Measurements from ENCODE around the gene RERE.
"Not testable (repeated sequence)": the region's sequence is repeated elsewhere in the genome, so short reads cannot be mapped to it uniquely, and the experiment has no call there.

Gene RERE

DNA sequence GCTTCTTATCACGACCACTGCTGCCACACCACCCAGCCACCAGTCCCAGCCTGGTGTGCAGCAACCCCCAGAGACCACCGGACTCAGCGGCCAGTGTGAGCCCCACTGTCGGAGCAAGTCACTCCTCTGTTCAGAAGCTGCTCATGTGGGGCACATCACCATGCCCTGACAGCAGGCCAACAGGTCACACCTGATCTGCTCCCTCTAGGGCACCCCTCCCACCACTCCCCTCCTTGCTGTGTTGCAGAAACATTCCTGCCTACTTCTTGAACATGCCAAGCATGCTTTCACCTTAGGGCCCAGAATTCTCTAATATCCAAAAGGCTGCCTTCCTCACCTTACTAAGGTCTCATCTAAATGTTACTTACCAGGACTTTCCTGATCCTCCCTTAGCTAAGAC lies 353.1 kb downstream of the RERE start:
- DNase-seq: no peak

DNA sequence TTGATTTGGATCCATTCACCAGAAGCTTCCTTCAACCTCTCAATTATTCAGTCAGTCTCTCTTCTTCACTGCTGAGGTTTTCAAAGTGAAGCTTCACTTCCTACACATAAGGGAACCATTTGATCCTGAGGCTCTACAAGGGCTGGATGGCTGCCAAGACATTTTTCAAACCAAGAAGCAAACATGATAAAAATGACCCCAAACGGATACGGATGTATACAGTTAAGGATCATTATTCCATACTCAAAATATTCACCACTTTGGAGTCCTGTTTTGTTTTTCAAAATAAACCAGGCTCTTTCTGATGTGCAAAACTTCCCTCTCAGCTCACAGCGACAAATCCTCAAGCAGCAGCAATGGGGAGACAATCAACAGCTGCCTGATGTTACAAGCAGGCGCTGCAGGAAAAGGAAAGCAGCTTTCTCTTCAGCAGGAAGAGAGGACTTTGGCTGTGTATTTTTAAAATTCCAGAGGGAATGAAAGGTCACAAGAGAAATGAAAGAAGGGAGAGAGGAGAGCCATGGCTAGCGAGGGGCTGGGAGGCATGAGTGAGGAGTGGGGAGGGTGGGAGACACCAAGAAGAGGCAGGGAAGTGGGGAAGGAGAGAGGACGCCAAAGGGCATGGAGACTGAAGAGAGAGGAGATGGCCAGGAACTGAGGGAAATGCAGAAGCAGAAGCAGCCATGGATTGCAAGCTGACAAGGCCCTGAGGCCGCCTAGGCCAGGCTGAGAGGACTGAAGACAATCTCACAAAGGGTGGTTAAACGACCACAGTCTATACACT lies 354.1 kb downstream of the RERE start:
- peak; percentile 86 for DNase-seq

DNA sequence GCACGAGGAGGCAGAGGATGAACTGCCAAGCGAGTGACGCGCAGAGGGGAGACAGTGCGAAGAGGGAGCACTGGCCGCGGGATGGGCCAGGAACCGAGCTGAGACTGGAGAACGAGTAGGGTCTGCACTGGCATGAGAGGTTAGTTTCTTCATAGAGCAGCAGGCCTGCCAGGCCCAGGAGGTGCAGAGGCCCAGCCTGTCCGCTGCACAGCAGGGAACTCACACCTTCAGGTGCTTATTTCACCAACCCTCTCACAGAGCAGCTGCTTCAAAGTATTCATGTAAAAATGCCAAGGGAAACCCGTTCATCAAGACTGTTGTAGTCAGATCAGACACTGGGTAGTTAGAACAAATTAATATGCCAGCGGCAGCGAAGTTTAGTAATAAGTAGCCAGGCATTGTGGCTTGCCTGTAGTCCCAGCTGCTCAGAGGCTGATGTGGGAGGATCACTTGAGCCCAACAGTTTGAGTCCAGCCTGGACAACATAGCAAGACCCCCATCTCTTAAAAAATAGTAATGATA lies 355.0 kb downstream of the RERE start:
- DNase-seq: no peak

DNA sequence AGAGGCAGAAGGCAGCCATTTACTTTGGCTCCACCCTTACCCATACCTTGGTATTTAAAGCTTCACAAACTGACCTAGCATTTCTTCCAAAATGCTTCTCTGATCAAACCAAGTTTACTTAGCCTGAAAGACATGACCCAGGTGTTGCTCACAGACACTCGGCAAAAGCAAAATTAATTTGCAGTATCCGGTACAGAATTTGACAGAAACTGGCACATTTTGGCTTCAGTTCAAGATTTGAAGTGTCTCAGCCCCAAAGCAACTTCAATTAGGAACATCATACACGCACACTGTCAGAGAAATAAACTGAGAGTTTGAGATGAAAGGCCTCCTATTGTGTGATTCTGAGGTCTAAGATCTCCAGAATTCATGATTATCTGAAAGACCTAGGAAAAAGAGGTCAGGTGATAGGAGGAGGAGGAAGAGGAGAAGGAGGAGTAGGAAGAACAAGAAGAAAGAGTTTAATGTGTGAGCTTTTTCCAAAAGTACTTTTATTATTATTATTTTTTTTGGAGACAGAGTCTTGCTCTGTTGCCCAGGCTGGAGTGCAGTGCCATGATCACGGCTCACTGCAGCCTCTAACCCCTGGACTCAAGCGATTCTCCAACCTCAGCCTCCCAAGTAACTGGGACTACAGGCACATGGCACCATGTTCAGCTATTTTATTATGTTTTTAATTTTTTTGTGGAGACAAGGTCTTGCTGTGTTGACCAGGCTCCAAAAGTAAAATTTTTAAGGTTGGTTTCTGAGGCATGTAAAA lies 355.9 kb downstream of the RERE start:
- no peak for DNase-seq

DNA sequence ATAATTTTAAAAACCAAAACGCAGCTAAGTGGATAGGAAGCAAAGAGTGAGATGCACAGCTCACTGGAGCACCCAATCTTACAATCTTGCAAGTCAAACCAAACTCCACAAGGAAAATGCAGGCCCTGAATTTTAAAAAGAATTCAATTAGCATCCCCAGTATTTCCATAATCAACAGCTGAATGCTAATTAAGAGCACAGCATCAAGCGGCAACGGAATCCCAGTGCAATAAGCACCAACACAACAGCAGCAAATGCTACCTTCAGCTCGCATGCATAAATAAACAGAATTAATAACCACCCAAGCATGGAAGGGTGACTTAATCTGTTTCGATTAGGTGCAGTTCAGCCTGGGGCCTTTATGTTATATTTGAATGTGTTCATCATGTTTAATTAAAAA lies 356.7 kb downstream of the RERE start:
- no peak for DNase-seq

DNA sequence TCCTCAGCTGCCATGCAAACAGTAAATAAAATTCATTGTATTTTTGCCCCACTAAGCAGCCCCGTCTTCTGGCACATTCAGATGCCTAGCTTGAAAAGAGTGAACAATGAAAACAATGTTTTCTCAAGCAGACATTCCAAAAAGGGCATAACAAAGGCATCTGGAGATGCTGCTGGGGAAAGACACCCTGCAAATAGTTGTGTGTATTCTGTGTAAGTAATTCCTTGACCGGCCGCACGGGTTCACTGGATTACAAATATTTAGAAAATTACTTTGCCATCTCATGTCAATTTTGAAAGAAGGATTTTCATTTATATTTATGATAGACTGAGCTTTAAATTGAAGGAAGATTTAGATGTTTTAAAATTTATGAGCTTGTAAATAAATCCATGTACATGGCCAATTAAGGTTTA lies 357.3 kb downstream of the RERE start:
- no peak for DNase-seq

DNA sequence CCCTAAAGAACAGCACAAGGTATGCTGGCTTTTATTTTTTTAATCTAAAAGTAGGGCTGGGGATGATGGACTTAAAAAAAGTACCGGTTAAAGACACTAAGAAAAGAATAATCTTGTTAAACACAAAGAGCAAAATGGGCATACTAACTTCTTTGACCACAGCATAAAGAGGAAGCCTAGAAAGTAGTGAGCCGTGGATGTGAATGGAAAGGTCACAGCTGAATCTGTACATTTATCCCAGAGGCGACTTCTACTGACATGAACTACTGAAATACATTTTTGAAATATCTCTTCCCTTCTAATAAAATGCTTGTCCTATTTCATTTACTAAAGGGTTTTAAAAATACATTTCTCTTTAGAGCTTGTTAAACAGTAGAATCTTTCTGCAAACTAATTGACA lies 358.8 kb downstream of the RERE start:
- no peak for DNase-seq

DNA sequence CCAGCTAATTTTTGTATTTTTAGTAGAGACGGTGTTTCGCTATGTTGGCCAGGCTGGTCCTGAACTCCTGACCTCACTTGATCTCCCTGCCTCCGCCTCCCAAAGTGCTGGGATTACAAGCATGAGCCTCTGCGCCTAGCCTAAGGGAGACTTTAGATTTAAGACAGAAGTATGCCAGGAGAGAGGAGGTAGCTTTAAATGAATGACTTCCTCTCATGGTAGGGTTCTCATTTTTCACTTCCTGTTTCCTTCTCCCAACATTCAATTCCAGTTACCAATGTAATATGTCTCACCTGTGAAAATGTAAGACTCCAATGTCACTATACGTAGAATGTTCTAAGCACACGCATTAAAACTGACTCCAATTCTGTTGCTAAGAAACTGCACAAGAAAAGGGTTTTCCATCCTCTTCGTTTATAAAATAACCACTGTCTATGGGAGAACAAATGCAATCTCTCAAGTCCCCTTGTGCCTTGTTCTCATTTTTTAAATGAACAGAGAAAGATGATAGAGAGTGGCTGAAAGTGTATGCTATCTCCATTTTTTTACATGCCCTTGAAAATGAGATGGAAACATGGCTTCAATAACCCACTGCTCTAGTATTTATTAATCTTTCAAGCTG lies 359.6 kb downstream of the RERE start:
- no peak for DNase-seq

DNA sequence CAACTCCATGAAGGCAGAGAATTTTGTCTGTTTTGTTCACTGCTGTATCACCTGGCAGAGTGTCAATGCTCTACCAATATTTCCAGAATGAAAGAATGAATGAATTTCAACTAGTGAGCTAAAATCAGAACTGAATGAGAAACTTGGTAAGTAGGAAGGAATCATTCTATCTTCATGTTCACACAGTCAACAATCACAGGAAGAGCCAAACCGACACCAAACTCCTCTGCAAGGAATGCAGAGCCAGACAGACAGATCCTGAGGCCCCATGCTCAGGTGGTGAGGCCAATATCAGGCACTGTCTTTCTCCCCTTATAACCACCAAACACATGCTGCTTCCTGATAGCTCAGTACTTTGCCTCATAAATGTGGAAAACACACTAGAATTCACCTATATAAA lies 360.4 kb downstream of the RERE start:
- no peak for DNase-seq

DNA sequence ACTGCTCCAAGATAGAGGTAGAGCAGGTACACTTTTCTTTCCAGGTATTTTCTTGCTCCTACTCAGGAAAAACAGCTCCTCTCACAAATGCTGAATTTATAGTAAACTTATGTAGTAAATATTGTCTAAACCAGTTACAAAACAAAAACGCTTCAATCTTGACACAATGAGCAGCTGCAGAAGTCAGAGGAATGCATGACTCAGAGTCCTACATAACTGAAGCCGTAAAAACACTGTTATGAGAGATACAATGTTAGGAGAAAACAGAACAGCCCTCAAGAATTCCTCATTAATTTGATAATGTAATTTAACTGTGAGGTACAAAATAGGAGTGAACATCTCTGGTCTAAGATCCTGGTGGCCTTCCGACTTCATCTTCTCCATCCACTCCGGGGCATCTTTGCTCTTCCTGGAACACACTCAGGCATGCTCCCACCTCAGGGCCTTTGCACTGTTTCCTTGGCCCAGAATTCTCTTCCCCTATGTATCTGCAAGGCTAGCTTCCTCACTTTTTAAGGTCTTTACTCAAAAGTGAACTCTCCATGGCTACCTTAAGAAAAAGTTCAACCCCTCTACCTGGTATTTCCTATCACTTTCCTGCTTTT lies 361.0 kb downstream of the RERE start:
- DNase-seq: peak; percentile 67

DNA sequence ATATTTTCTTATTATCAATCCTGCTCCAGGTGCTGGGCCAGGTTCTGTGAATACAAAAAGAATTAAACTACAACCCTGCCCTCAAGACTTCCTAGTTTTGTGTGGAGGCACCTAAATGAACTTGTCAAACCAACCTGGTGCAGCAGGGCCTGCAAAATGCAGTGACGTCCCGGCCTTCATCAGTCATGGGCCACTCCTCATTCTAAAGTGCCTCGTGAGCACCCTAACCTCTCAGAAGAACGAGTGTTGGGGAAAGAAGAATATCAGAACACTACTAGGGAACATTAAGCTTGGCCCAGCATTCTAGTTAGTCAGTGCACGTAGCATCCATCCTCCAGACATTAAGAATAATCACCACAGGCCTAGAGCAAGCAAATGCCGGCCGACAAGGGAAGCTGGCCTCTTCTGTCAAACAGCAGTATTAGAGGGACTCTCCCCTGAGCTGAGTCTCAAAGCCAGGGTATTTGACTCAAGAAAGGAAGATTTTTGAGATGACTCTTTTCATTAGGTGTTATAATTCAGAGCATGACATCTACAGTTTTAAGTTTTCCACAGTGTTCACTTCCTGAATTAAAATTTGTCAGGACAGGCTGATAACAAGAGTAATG lies 361.6 kb downstream of the RERE start:
- no peak for DNase-seq

DNA sequence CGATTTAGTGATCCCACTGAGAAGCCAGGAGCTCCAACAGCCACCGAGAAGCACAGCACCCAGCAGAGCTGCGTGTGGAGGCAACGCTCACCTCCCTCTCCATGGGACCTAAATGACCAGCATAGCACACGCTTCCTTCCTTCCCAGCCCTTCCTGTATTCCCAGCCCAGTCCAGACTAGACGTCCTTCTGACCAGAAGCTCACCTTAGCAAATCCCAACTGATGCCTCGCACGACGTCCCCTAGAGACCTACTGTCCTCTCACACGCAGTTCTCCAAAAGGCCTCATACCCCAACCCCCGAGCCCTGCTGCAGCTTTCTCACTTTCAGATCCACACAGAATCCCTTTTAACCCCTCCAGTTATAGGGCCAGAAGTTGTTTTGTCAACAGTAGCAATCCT lies 367.1 kb downstream of the RERE start:
- DNase-seq: no peak

DNA sequence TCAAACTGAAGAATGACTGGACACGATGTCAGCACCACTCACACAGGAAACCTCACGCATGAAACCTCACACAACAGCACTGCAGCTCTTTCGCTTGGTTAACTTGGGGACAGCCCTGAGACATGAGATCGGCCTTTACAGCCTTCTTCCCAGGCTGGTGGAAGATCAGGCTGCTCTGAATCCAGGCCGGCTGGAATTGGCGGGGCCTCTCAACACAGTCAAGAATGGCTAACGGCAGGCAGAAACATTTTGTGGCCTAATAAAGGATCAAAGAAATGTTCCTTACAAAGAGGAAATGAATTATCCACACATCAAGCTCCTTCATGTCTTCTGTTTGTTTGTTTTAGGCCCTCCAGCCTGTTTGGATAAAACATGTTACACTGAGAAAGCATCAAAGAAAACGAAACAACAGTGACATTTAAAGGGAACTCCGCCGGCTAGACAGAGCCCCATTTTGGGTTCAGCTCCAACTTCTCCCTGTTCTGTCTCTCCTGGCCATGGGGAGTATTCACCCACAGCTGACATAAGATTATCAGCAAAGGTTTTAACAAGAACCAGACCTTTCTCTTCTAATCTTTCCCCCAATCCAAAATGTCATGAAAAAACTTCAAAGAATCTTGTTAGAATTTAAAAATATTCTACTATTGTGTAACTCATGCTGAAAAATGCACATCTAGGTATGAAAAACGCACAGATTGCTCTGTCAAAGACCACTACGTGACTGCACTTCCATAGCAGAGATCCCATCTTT lies 368.4 kb downstream of the RERE start:
- peak; percentile 66 for DNase-seq

DNA sequence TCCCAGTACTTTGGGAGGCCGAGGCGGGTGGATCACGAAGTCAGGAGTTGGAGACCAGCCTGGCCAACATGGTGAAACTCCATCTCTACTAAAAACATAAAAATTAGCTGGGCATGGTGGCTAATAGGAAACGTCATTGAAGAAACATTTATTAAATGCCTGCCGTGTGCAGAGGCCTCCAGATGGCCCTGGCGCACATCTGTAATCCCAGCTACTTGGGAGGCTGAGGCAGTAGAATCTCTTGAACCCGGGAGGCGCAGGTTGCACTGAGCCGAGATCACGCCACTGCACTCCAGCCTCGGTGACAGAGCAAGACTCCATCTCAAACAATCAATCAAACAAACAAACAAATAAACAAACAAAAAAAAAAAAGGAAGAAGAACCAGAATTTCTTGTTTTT lies 368.9 kb downstream of the RERE start:
- not testable (repeated sequence) for DNase-seq

DNA sequence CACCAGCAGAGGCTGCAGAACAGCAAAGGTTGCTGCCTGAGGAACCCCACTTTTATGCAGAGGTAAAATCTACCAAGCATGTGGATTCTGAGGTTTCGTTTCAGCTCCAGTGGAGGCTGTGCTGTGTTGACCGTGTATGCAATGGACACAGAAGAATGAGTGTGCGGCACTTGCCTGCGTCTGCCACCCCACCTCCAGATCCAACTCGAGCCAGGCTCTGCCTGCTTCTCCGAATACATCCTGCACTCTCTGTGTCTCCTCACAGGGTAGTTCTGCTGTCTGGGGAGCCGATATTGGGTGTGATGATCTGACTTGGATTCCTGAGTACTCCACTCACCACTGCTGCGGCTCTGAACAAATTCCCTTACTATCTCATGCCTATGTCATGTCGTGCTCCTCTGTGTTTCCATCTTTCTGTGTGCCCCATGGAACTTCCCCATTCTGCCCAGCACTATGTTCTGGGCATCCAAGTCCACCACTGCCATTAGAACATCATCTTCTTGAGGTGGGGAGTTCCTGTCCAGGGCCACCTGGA lies 369.8 kb downstream of the RERE start:
- DNase-seq: no peak

DNA sequence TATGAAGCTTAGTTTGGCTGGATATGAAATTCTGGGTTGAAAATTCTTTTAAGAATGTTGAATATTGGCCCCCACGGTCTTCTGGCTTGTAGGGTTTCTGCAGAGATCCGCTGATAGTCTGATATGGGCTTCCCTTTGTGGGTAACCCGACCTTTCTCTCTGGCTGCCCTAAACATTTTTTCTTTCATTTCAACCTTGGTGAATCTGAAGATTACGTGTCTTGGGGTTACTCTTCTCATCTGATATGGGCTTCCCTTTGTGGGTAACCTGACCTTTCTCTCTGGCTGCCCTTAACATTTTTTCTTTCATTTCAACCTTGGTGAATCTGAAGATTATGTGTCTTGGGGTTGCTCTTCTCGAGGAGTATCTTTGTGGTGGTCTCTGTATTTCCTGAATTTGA lies 371.3 kb downstream of the RERE start:
- DNase-seq: not testable (repeated sequence)

DNA sequence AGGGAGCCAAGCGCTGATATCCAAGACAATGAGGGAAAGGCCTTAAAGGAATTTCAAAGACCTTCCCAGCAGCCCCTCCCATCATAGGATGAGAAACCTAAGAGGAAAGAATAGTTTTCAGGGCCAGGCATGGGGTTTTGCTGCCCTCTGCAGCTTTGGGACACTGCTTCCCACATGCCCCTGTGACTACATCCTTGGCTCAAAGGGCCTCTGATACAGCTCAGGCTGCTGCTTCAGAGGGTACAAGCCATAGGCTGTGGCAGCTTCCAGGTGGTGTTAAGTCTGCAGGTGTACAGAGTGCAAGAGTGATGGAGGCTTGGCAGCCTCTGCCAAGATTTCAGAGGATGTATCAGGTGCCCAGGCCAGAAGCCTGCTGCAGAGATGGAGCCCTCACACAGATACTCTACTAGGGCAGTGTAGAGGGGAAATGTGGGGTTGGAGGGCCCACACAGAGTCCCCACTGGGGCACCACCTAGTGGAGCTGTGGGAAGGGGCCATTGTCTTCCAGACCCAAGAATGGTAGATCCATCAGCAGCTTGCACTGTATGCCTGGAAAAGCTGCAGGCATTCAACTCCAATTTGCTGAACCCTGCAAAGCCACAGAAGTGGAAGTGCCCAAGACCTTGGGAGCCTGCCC lies 373.8 kb downstream of the RERE start:
- no peak for DNase-seq

DNA sequence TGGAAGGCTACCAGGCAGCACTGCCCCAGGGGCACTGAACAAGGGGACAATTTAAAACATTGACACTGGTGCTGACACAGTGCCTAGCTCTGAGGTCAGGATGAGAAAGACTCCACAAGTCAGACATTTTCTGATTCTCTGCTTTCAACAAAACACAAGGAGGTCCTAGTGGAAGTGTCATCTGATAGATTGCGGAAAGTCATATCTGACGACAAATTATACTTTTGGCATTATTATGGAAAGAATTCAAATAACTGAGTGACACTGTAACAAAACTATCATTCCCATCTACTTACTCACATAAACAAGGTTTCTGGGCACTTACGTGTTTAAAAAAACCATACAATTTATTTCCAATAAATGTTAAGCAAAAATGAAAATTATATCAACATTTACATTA lies 376.0 kb downstream of the RERE start:
- DNase-seq: no peak

DNA sequence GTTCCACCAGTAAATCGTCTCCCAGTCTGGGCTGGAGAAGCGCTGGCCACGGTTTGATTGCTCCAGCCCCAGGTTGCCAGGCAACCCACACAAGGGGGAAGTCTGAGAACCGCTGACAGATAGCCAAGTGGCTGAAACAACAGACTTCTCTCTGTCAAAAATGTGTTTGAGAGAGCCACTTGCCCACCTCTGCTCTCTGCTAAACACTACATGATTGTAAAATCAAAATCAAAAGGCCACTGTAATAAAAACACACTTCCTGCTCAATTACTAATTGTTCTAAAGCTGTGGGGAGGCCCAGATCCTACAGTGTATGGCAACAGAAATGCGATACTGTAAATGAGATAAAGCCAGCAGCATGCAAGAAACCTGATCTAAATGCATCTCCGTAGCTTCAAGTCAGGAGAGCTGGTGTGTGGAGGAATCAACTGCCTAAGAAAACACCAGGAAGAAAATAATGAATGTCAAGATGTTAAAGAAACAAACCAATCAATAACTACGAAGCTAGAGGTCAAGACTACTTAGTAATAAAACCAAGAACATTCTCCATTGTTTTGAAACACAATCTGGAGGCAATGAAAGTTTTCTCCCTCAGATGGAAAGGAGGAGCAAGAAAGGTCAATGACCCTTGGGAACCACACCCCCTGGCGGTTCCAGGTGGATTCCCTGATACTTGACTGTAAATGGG lies 378.3 kb downstream of the RERE start:
- peak; percentile 79 for DNase-seq

DNA sequence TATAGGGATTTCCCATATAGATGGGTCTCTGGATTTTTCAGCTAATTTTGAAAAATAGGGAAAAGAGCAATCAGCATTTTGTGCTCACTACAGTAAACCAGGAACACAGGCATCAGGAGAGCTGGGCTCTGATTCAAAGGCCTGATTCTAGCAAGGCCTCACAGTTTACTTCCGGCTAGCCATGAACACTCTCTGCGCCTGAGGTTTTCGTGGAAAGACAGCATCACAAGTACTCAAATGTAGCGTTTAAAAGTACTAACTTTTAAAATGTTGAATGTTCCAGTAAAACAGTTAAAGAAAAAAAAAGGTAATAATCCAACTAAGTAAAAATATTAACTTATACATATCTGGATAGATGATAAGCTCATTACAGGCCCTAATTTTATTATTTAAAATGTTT lies 379.0 kb downstream of the RERE start:
- no peak for DNase-seq

DNA sequence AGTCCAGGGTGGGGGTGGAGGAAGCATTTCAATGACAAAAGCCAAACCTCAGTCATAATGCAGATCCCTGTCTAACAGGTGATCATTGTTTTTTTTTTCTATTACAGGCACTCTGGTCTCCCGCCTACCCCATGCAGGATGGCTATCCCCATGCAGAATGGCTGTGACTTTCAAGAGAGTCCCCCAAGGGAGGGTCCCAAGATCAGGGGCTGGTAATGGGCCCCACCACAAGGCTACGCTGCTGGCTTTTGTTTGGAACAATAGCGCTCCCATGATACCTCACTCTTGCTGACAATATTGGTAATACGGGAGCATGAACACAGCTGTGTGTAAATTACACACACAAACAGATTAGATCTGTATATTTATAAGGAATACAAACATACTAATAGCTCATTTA lies 380.1 kb downstream of the RERE start:
- no peak for DNase-seq

Data from fibroblast of upper back skin (primary cell).